HG03103 (cell line): ENCODE data around the gene STAB1.

Experiments
- ATAC-seq: cut with Tn5 transposase; IDR thresholded peaks from one replicate; pipeline ENCODE4 v1.9.1; 2021; ENCODE audit warnings: low read depth; ENCODE audit not compliant: unreplicated experiment

STAB1 gene

DNA sequence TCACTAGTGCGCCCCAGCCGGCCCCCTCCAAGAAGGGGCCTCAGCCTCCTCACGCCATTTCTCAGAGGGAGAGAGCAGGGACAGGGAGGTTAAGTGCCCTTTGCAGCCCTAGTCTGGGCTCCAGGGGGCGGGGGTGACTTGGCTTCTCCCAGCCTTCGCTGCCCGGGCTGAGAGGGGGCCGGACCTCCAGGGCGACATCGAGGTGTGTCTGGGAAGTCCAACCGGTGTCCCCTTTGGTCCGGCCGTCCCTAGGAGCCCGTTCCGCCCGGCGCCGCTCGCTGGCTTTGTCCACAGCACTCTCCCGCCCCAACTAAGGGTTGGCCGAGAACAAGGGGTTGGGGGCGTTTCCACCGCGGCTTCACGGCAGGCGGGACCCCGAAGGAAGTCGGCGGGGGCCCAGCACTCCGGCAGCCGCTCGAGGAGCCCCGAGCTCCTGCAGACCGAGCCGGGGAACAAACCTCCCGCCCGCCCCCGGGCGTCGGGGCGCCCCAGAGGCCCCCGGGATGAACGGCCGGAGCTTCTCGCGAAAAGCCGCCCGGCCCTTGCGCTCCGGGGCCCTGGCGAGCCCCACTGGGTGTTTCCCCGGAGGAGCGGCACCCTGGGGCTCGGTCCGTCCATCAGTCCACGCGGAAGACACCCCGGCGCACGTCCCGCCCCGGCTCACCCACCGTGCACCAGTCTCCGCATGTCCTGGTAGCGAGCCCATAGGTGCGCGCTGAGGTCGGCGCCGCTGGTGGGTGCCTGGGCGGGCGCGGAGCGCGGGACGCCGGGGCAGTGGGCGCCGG lies 37.9 kb downstream of the STAB1 start:
- ATAC-seq, result no peak

- ATAC-seq, result peak; percentile 27
Measured at GRCh38 chr3:52533623-52534280, 38.6 kb downstream of the STAB1 start, which contains the start of gene NT5DC2. Gene NT5DC2, minus strand, starts transcription at chr3:52533857. Its CDS starts 120 bp downstream, at chr3:52533737.

- ATAC-seq, result no peak
Measured at GRCh38 chr3:52534281-52535183, 39.4 kb downstream of the STAB1 start.

DNA sequence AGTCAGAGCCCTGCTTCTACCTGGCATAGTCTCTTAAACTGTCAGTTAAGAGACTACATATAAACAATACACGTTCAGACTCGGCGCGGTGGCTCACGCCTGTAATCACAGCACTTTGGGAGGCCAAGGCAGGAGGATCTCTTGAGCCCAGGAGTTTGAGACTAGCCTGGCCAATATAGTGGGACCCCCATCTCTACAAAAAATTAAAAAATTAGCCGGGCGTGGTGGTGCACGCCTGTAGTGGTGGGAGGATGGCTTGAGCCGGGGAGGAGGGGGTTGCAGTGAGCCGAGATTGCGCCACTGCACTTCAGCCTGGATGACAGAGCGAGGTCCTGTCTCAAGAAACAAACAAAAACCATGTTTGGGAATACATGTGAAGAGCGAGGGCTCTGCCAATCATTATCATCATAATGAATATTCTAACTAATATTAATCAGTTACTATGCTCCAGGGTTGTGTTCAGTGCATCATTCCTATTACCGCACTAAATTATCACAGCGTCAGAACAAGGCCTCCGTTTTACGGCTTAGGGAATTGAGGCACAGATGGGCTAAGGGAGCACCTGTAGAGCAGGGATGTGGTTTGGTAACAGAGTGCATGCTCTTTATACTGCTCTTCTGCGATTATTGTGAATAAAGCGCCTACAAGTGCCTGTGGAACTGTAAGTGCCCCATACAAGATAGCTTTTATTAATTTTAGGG lies 40.4 kb downstream of the STAB1 start:
- ATAC-seq, result no peak

DNA sequence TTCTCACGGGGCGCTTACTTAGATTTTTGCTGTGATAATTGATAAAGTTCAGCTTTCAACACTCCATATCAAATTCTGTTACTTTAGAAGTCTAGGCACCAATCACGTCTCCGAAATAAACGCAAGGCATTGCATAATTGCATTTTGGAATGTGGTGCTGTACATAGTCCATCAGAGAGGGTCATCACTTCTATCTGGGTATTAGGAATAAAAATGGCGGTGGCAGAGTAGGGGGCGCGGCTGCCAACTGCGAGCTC lies 40.9 kb downstream of the STAB1 start:
- no peak for ATAC-seq

DNA sequence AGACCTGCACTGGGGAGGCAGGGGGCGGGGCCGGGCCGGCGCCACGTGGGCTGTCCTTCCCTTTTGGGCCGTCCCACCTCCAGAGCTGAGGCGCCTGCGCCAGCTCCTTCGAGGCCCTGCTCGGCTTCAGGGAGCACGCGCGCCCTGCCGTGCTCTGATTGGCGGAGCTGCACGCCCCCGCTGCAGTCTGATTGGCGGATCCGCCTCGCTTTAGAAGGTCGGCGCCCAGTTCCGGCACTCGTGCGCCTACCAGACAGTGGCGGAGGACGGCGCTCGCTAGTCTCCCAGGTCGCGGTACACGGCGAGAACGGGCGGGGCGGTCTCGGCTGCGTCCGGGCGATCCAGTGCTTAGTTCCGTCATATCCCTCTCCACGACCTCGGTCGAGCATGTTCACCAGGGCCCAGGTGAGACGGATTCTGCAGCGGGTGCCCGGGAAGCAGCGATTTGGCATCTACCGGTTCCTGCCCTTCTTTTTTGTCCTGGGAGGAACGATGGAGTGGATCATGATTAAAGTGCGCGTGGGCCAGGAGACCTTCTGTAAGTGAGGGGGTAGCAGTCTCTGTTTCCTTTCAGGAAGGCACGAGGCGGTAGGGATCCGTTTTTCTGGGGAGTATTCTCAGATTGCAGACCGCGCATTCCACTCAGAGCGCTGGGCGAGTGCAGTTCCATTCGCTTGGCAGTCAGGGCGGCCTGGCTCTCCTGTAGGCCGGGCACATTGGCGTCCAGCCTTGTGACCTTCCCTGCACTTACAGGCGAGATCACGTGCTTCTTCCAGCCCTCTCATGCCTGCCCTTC lies 41.4 kb downstream of the STAB1 start, which contains the start of gene UQCC5:
Gene UQCC5, plus strand, starts transcription at position 237 of the 796 bp plus-strand sequence. Its CDS starts 151 bp downstream, at position 388.
- ATAC-seq, result peak; percentile 78

DNA sequence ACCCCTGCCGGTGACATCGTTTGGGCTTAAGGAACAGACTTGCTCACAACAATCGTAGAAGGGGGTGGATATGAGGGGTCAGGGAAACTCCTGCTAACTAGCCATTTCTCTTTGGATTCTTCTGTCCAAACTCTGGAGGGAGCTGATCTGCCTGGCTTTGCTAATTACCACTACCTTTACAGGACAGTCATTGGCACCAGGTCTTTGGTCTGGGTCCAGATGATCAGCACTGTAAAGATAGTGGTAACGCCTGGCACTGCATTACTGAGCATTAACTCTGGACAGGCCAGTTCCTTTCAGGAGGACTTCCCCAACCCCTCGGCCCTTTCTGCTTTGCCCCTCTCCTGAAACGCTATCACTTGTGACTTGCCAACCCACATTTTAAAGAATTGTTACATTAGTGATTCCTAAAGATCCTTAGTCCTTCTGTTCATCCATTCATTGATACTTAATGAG lies 42.1 kb downstream of the STAB1 start:
- no peak for ATAC-seq

- ATAC-seq, result no peak
Measured at GRCh38 chr3:52537726-52538421, 42.7 kb downstream of the STAB1 start.

DNA sequence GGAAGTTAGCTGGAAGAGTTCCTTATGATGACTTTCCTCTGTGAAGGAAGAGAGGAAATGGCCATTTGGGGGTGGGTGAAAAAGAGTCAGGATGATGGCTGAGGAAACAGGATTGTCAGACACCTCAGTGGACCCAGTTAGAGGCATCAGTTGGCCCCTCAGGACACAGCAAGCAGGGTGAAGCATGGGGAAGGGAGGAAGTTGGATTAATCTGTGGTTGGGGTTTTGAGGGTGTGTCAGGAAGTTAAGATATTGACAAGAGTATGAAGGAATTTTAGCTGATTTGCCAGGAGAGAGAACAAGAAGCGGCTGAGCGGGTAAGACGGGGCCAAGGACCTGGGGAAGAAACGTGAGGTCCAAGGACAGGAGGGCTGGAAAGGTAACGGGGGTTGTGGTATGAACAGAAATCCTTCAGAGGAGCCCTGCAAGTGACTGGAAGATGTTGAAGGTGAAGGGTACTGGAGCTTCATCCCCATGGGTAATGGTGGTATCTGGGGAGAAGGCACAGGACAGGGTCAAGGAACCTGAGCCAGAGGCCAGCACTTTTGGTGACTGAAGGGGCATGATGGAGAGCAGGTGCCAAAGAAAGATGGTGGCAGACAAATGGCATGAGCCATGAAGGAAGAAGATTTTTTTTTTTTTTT lies 44.0 kb downstream of the STAB1 start:
- ATAC-seq, result no peak

GRCh38 chr3:52541050-52541449 lies 45.9 kb downstream of the STAB1 start:
- no peak for ATAC-seq

DNA sequence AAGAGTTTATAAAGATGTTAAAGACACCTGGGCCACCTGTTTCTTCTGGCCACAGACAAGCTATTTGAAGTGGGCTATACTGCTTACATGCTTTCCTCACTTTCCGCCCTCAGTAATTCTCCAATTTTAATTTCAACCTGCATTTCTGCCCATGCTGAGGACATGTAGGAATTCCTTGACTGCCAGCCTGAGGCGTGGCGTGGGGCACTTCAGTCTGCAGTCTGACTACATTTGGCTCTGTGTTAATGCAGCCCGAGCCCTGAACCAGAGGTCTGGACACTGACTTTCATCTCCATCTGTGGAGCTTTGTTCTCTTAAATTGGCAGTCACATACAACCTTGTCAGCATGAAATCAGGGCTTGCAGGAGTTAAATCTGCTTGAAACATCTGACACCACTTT lies 49.8 kb downstream of the STAB1 start:
- no peak for ATAC-seq

DNA sequence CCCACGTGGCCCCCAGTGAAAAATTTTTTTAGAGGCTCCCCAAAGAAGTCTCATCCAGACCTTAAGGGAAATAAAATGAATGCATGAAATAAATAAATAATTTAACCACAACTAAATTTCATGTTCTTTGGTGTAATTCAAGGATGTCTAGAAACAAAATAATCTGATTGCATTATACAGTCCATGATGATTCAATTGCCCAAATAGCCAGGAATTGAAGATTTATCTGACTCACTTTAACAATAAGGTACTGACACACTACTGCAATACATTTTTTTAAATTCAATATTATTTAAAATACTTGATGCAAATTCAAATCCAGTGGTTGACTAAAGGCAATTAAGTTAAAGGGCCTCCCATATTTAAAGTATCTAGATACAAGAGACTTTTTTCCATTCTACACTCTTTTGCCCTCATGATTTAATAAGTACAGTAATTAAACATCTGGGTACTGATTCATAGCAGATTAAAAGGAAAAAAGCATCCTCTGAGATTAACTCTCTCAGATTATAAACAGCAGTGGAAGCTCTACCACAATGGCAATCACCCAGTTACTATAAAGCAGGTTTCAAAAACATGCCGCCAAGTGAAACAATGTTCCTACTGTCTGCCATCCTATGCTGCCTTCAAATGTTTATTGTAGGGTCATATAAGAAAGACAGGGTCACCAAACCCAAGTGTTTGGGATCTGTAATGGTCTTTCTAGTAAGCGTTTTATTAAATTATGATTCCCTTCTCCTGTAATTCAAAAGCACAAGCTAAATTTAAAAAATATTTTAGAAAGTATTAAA lies 51.2 kb downstream of the STAB1 start:
- no peak for ATAC-seq

GRCh38 chr3:52547143-52547542 lies 52.0 kb downstream of the STAB1 start:
- ATAC-seq, result no peak

GRCh38 chr3:52551118-52551517 lies 56.0 kb downstream of the STAB1 start:
- no peak for ATAC-seq

DNA sequence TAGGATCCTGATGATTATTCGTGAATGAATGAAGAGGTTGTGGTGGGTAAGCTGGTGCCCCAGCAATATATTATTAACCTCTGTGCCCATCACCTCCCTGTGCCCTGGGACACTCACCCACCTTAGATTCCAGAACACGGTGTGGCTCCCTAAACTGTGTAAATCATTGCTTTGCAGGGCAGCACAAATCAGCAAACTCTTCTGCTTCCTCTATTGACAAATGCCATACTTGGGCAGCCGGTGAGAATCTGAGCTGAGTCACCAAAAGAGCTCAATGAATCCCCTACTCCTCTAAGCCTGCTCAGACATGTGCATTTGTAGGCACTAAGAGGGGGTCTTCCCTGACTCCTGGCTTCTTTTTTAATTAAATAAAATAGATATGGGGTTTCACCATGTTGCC lies 57.0 kb downstream of the STAB1 start:
- ATAC-seq, result no peak

- ATAC-seq, result no peak
Measured at GRCh38 chr3:52554026-52554755, 59.1 kb downstream of the STAB1 start.

GRCh38 chr3:52555056-52555455 lies 59.9 kb downstream of the STAB1 start:
- no peak for ATAC-seq
